ENCODE measurements around the gene DYNLT3.

DYNLT3 gene

DNA sequence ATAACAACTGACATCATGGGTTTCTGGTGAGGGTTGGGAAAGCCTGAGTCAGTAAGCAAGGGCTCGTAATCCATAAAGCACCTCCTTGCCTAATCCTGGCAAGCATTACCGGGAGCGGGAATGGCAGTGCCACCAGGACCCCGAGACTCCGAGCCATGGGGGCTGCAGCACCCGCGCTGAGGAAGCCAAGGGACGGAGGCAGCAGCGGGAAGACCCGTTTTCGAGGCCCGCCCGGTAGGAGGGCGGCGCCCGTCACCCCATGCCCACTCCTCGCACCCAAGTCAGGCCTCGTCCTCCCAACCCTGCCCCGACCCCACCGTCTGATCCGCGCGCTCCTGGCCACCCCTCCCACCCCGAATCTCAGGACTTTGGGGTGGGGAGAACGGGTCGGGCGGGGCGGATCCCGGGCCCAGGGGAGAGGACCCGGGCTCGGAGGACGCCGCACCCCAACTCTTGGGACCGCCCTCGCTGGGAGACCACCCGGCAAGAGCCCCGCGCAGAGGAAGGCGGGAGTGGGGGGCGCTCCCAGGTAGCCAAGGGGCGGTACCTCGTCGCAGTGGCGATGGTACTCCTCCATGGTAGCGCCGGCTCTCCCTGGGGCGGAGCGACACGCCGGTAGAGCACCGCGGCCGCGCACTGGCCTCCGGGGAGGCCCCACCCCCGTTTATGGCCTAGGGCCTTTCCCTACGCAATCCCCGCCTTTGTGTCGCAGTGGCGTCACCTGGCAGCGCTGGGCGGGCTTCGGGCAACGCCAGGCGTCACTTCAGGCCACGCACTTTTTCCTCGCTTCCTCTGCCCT, at the start of gene DYNLT3:
Gene DYNLT3 (minus strand): TSS at position 638 of the 799 bp plus-strand sequence. CDS start 61 bp downstream, at position 577.
- Mint-ChIP-seq H3K27me3 (no peaks in the 10 kb centered on the region), H3K36me3 (peaks cover 5% of the 10 kb centered on the region), H3K4me1 (peaks cover 15% of the 10 kb centered on the region), H3K9me3 (no peaks in the 10 kb centered on the region), H3K27ac (peak within 1 kb of the TSS; percentile 90), H3K4me3 (peak within 1 kb of the TSS; percentile 73)
- CTCF ChIA-PET = no interaction called here
- peak; percentile 83 for DNase-seq

DNA sequence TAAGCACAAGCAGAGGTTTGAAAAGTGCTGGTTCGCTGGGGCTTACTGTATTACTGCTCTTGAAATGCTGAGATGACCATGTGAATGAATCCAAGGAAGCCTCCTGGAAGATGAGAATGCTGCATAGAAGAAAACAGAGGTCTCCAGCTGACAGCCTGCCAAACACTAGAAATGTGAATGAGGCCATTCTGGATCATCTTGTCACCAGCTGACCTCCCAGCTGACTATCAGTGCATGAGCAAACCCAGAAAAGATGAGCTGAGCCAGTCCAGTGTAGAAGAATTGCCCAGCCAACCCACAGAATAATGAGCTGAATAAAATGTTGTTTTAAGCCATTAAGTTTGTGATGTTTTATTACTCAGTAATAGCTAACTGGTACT, 49.1 kb upstream of the DYNLT3 start:
- DNase-seq = no peak
- Mint-ChIP-seq H3K4me3 (no peak overlapping the region), H3K9me3 (no peaks in the 10 kb centered on the region), H3K4me1 (no peaks in the 10 kb centered on the region), H3K27me3 (no peaks in the 10 kb centered on the region), H3K27ac (no peak overlapping the region), H3K36me3 (no peaks in the 10 kb centered on the region)
- CTCF ChIA-PET = no interaction called here

GRCh38 chrX:37895795-37896510, 48.6 kb upstream of the DYNLT3 start:
- CTCF ChIA-PET = no interaction called here
- no peaks in the 10 kb centered on the region for H3K36me3 Mint-ChIP-seq
- H3K4me1 Mint-ChIP-seq = no peaks in the 10 kb centered on the region
- H3K4me3 Mint-ChIP-seq = no peak overlapping the region
- no peaks in the 10 kb centered on the region for H3K27me3 Mint-ChIP-seq
- no peak overlapping the region for H3K27ac Mint-ChIP-seq
- no peaks in the 10 kb centered on the region for H3K9me3 Mint-ChIP-seq
- no peak for DNase-seq

DNA sequence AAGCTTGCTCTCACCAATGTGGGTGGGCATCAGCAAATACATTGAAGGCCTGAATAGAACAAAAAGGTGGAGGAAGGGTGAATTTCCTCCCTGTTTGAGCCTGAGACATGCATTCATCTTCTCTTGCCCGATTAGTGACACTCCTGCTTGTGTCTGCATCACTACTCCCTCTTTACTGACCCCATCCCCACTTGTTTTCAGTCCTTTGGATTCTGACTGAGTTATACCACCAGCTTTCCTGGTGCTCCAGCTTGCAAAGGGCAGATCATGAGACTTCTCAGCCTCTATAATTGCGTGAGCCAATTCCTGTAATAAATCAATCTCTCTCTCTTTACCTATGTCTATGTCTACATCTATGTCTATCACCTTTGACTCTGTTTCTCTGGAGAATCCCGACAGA, 47.4 kb upstream of the DYNLT3 start:
- no peak overlapping the region for H3K27ac Mint-ChIP-seq
- H3K9me3 Mint-ChIP-seq = no peaks in the 10 kb centered on the region
- no peaks in the 10 kb centered on the region for H3K27me3 Mint-ChIP-seq
- H3K36me3 Mint-ChIP-seq = no peaks in the 10 kb centered on the region
- no peak overlapping the region for H3K4me3 Mint-ChIP-seq
- CTCF ChIA-PET = no interaction called here
- no peaks in the 10 kb centered on the region for H3K4me1 Mint-ChIP-seq
- DNase-seq = no peak

DNA sequence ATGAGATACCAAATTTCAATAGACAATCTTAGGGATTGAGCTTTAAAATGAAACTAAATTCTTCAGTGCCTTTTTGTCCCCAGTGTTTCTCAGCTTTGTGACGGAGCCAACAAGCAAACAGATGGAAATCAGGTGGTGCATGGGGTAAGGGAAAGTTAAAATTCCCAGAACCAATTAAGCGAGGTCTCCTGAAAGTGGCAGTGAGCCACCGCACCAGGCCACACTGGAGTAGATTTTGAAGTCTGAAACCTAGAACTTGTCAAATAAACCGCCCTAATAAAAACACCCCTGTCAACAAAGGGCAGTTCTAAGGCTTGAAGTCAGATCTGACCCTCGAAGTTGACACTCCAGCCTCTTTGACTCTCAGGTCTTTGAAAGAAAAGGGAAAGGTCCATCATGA, 40.6 kb upstream of the DYNLT3 start:
- Mint-ChIP-seq H3K4me1 (no peaks in the 10 kb centered on the region), H3K27ac (no peak overlapping the region), H3K4me3 (no peak overlapping the region), H3K9me3 (no peaks in the 10 kb centered on the region), H3K36me3 (no peaks in the 10 kb centered on the region), H3K27me3 (no peaks in the 10 kb centered on the region)
- CTCF ChIA-PET = no interaction called here
- DNase-seq = no peak

GRCh38 chrX:37887347-37887746, 40.0 kb upstream of the DYNLT3 start:
- Mint-ChIP-seq H3K27me3 (no peaks in the 10 kb centered on the region), H3K4me1 (no peaks in the 10 kb centered on the region), H3K4me3 (no peak overlapping the region), H3K27ac (no peak overlapping the region), H3K9me3 (no peaks in the 10 kb centered on the region), H3K36me3 (no peaks in the 10 kb centered on the region)
- CTCF ChIA-PET = no interaction called here
- DNase-seq = no peak

DNA sequence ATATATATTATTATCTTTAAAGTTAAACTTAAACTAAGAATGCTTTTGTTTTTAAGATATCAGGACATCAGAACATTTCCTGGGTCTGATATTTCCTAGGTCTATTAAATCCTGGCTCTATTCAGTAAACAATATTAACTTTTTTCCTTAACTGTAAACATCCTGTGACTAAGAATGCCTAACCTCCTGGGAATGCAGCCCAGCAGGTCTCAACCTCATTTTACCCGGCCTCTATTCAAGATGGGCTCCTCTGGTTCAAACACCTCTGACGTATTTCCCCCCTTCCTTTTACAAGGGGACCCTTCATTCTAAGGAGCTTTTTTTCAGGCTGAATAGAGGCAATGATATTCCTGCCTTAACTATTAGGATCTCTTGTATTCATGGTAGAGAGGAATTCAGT, 35.8 kb upstream of the DYNLT3 start:
- CTCF ChIA-PET = no interaction called here

GRCh38 chrX:37879692-37880091, 32.3 kb upstream of the DYNLT3 start:
- no peak overlapping the region for H3K27ac Mint-ChIP-seq
- no peaks in the 10 kb centered on the region for H3K4me1 Mint-ChIP-seq
- CTCF ChIA-PET = no interaction called here
- no peaks in the 10 kb centered on the region for H3K9me3 Mint-ChIP-seq
- DNase-seq = no peak
- H3K36me3 Mint-ChIP-seq = no peaks in the 10 kb centered on the region
- H3K4me3 Mint-ChIP-seq = no peak overlapping the region
- H3K27me3 Mint-ChIP-seq = no peaks in the 10 kb centered on the region

More for the DNA sequence above, 35.8 kb upstream of the DYNLT3 start:
- Mint-ChIP-seq H3K27ac (no peak overlapping the region), H3K36me3 (no peaks in the 10 kb centered on the region), H3K4me3 (no peak overlapping the region), H3K27me3 (no peaks in the 10 kb centered on the region), H3K4me1 (no peaks in the 10 kb centered on the region), H3K9me3 (no peaks in the 10 kb centered on the region)
- DNase-seq = no peak

GRCh38 chrX:37876716-37877115, 29.3 kb upstream of the DYNLT3 start:
- H3K9me3 Mint-ChIP-seq = no peaks in the 10 kb centered on the region
- no peak overlapping the region for H3K27ac Mint-ChIP-seq
- H3K36me3 Mint-ChIP-seq = no peaks in the 10 kb centered on the region
- CTCF ChIA-PET = no interaction called here
- H3K27me3 Mint-ChIP-seq = peaks cover 4% of the 10 kb centered on the region
- no peak for DNase-seq
- no peaks in the 10 kb centered on the region for H3K4me1 Mint-ChIP-seq
- H3K4me3 Mint-ChIP-seq = no peak overlapping the region

DNA sequence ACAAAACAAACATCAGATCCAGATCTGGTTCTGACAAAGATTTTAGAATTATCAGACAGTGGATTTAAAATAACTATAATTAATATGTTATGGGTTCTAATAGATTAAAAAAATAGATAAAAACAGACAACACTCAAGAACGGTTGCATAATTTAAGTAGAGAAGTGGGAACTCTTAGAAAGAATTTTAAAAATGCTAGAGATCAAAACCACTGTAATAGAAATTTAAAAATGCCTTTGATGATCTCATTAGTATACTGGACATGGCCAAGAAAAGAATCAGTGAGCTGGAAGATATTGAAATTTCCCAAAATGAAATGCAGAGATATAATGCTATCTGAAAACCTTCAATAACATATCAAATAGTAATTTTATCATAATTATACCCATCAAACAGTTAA, 28.3 kb upstream of the DYNLT3 start:
- H3K27me3 Mint-ChIP-seq = peaks cover 4% of the 10 kb centered on the region
- no peaks in the 10 kb centered on the region for H3K36me3 Mint-ChIP-seq
- no peak overlapping the region for H3K4me3 Mint-ChIP-seq
- H3K9me3 Mint-ChIP-seq = no peaks in the 10 kb centered on the region
- DNase-seq = no peak
- H3K4me1 Mint-ChIP-seq = no peaks in the 10 kb centered on the region
- H3K27ac Mint-ChIP-seq = no peak overlapping the region
- CTCF ChIA-PET = no interaction called here

DNA sequence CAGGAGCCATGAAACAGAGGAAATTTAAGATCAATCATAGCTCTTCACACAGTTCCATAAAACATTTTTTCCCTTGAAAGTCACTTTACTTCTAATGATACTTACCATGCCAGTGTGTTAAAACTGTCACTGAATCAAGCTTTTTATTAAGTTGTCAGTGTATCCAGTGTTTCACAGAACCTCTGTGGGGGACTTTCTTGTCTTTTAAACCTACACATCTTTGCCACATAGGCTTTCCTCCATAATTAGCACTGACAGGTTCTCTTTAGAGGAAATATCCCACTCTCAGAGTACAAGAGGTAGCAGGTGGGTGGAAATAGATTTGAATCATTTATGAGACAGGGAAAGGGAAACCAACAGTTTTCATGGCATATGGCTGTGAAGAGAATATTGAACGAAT, 25.8 kb upstream of the DYNLT3 start:
- Mint-ChIP-seq H3K27me3 (peaks cover 4% of the 10 kb centered on the region), H3K27ac (no peak overlapping the region), H3K36me3 (no peaks in the 10 kb centered on the region), H3K4me3 (no peak overlapping the region), H3K9me3 (peaks cover 5% of the 10 kb centered on the region), H3K4me1 (peaks cover under 1% of the 10 kb centered on the region)
- CTCF ChIA-PET = no interaction called here
- DNase-seq = no peak

- Mint-ChIP-seq H3K4me3 (no peak overlapping the region), H3K36me3 (peaks cover 3% of the 10 kb centered on the region), H3K27me3 (peaks cover 4% of the 10 kb centered on the region), H3K9me3 (peaks cover 12% of the 10 kb centered on the region), H3K4me1 (peaks cover 9% of the 10 kb centered on the region), H3K27ac (no peak overlapping the region)
- CTCF ChIA-PET = no interaction called here
- no peak for DNase-seq
Observed at GRCh38 chrX:37872303-37872655, 24.9 kb upstream of the DYNLT3 start.

GRCh38 chrX:37871626-37872302, 24.4 kb upstream of the DYNLT3 start:
- no peak overlapping the region for H3K4me3 Mint-ChIP-seq
- H3K36me3 Mint-ChIP-seq = peaks cover 7% of the 10 kb centered on the region
- H3K4me1 Mint-ChIP-seq = peaks cover 9% of the 10 kb centered on the region
- CTCF ChIA-PET = no interaction called here
- H3K27me3 Mint-ChIP-seq = peaks cover 4% of the 10 kb centered on the region
- H3K9me3 Mint-ChIP-seq = peaks cover 16% of the 10 kb centered on the region
- no peak for DNase-seq
- no peak overlapping the region for H3K27ac Mint-ChIP-seq

- H3K4me1 Mint-ChIP-seq = peaks cover 9% of the 10 kb centered on the region
- H3K27me3 Mint-ChIP-seq = peaks cover under 1% of the 10 kb centered on the region
- H3K4me3 Mint-ChIP-seq = no peak overlapping the region
- peaks cover 16% of the 10 kb centered on the region for H3K9me3 Mint-ChIP-seq
- CTCF ChIA-PET = no interaction called here
- no peak for DNase-seq
- H3K27ac Mint-ChIP-seq = no peak overlapping the region
- H3K36me3 Mint-ChIP-seq = peaks cover 7% of the 10 kb centered on the region
Observed at GRCh38 chrX:37867536-37868153, 20.3 kb upstream of the DYNLT3 start.
